Forelimb muscle (tissue), 1 donor: Measurements from ENCODE around the gene SMIM10L1. TPM values are rescaled to one million over a fixed set of nuclear protein-coding genes. Genes with fewer than 3 reads are reported as not detected.

Experiments
- DNase-seq: peaks from one replicate; pipeline ENCODE4 v3.0.0-alpha.2; 2013; ENCODE audit warnings: low read depth
- polyA plus RNA-seq: library from polyadenylated mRNA; unstranded; fragments of 120-200 nt; gene quantifications from one replicate; pipeline ENCODE4 v1.2.1, GENCODE V29; 2013; ENCODE audit not compliant: insufficient read length

SMIM10L1 gene
- polyA plus RNA-seq, 1 donor = 12.3 TPM

GRCh38 chr12:11183011-11183410 is 12.0 kb downstream of the SMIM10L1 start:
- no peak for DNase-seq

GRCh38 chr12:11186837-11187236 is 15.8 kb downstream of the SMIM10L1 start, which contains the start of gene TAS2R42:
Gene TAS2R42 (minus strand): TSS chr12:11186937. CDS start chr12:11186937, 0 bp downstream.
- no peak for DNase-seq

GRCh38 chr12:11202811-11203210 is 31.8 kb downstream of the SMIM10L1 start:
- DNase-seq = no peak

- no peak for DNase-seq
These were observed 33.2 kb downstream of the SMIM10L1 start for GRCh38 chr12:11204173-11204572.

- no peak for DNase-seq
These were observed 38.1 kb downstream of the SMIM10L1 start for GRCh38 chr12:11209113-11209512.

Other genes with a start within 250 kb of the SMIM10L1 start
- 0.33 TPM for gene PRH2, start 242.0 kb upstream of the SMIM10L1 start, polyA plus RNA-seq
- 3.5 TPM for gene TAS2R14, start 231.9 kb upstream of the SMIM10L1 start, polyA plus RNA-seq
- gene TAS2R50, start 184.3 kb upstream of the SMIM10L1 start, polyA plus RNA-seq = not detected
- 1.4 TPM for gene TAS2R20, start 172.9 kb upstream of the SMIM10L1 start, polyA plus RNA-seq
- gene TAS2R19, start 148.6 kb upstream of the SMIM10L1 start, polyA plus RNA-seq = 1.3 TPM
- gene TAS2R31, start 139.8 kb upstream of the SMIM10L1 start, polyA plus RNA-seq = 0.73 TPM
- gene TAS2R46, start 108.9 kb upstream of the SMIM10L1 start, polyA plus RNA-seq = 0.35 TPM
- gene TAS2R43, start 78.9 kb upstream of the SMIM10L1 start, polyA plus RNA-seq = 0.35 TPM
- gene TAS2R30, start 36.5 kb upstream of the SMIM10L1 start, polyA plus RNA-seq = 0.39 TPM
- not detected for gene TAS2R42, start 15.7 kb downstream of the SMIM10L1 start, polyA plus RNA-seq
- gene PRB3, start 98.5 kb downstream of the SMIM10L1 start, polyA plus RNA-seq = not detected
- gene PRB4, start 139.2 kb downstream of the SMIM10L1 start, polyA plus RNA-seq = not detected
- not detected for gene PRB2, start 224.4 kb downstream of the SMIM10L1 start, polyA plus RNA-seq